Measurements from ENCODE around the gene SOX5. TPM values are rescaled to one million over a fixed set of nuclear protein-coding genes. Genes with fewer than 3 reads are reported as not detected.

The SOX5 gene
- total RNA-seq, 1 experiment from 2014 or later, result not detected

DNA sequence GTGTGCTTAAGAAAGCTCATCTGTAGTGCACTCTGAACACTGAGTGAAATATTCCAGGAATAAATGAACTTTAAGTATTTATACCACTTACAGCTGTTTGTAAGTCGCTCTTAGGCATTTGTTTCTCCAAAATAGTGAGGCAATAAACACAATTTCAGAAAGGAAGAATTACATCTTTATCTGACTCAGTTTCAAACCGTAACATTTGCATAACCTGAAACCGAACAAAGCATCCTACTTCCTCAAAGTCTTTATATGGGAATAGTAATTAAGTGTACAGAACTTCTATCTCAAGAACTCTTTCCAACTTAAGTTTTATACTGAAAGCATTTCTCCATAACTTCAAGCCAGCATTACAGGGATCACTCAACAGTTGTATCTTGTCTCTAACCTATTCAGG is 58.4 kb downstream of the SOX5 start:
- Mint-ChIP-seq H3K4me1 (ENCODE audit: low read depth, unreplicated experiment) (no peaks in the 10 kb centered on the region), H3K36me3 (ENCODE audit: insufficient read depth, unreplicated experiment) (no peaks in the 10 kb centered on the region), H3K27me3 (ENCODE audit: unreplicated experiment) (no peaks in the 10 kb centered on the region), H3K4me3 (ENCODE audit: low read depth, unreplicated experiment) (no peak overlapping the region), H3K27ac (ENCODE audit: unreplicated experiment) (no peak overlapping the region), H3K9me3 (ENCODE audit: low read depth, unreplicated experiment) (no peaks in the 10 kb centered on the region)
- TF ChIP-seq, protein P1, sequence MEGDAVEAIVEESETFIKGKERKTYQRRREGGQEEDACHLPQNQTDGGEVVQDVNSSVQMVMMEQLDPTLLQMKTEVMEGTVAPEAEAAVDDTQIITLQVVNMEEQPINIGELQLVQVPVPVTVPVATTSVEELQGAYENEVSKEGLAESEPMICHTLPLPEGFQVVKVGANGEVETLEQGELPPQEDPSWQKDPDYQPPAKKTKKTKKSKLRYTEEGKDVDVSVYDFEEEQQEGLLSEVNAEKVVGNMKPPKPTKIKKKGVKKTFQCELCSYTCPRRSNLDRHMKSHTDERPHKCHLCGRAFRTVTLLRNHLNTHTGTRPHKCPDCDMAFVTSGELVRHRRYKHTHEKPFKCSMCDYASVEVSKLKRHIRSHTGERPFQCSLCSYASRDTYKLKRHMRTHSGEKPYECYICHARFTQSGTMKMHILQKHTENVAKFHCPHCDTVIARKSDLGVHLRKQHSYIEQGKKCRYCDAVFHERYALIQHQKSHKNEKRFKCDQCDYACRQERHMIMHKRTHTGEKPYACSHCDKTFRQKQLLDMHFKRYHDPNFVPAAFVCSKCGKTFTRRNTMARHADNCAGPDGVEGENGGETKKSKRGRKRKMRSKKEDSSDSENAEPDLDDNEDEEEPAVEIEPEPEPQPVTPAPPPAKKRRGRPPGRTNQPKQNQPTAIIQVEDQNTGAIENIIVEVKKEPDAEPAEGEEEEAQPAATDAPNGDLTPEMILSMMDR (IDR thresholded peaks at IDR 0.05; ENCODE audit: unreplicated experiment), result no peak
- intact Hi-C loops (cut with micrococcal nuclease; ENCODE audit: unreplicated experiment), result no loop called here
- CTCF ChIA-PET, result interaction anchor here (0.5 kb wide), 1 partner anchor 631 kb away, joined by 3 read pairs; no protein-coding TSS in a partner anchor
- no TSS peak for BruUV-seq (replicated peaks)
- no peak for DNase-seq

DNA sequence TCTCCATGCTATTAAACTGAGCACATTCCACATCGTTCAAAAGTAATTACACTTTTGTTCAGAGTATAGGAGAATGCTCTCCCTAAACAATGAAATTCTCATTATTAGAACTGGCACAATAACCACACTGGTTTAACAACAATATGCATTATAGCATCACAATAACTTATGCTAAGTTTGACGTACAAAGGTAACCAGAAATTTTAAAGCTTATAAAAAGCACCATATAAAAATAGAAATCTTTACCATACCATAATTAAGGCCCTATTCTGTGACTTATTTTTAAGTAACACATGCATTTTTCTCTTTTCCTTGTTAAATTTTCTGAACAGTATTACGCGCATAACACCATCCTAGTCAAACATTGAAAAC is 60.4 kb downstream of the SOX5 start:
- Mint-ChIP-seq H3K4me3 (ENCODE audit: low read depth, unreplicated experiment) (no peak overlapping the region), H3K4me1 (ENCODE audit: low read depth, unreplicated experiment) (no peaks in the 10 kb centered on the region), H3K36me3 (ENCODE audit: insufficient read depth, unreplicated experiment) (no peaks in the 10 kb centered on the region), H3K27me3 (ENCODE audit: unreplicated experiment) (no peaks in the 10 kb centered on the region), H3K27ac (ENCODE audit: unreplicated experiment) (no peak overlapping the region), H3K9me3 (ENCODE audit: low read depth, unreplicated experiment) (no peaks in the 10 kb centered on the region)
- BruUV-seq (replicated peaks), result no TSS peak
- TF ChIP-seq, protein P1 (IDR thresholded peaks at IDR 0.05; ENCODE audit: unreplicated experiment), result no peak
- CTCF ChIA-PET, result no interaction called here
- intact Hi-C loops (cut with micrococcal nuclease; ENCODE audit: unreplicated experiment), result no loop called here
- no peak for DNase-seq

DNA sequence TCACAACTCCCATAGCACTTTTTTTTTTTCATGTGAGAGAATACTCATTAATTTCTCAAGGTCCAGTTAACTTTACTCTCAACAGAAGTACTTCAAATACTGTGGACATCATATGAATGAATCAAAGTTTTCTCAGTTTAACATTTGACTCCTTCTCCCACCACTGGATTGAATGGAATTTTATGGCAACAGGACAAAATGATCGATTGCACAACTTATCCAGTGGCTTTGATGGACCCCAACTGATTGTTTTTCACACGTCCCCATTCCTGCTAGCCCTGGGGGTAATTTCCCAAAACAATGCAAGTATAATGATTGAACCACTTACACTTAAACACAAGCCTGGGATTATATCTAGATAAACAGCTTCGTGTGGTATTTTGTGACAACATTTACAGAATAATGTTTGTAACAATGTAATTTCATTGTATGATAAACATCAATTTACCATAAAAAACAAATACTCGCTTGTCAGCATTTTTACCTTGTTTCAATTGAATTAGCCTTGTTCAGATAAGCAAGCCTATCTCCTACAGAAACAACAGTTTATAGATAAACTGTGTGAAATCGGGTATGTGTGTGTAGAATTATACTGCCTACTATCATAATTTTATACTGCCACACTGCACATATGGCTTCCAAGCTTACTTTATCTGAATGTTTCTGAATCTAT is 60.9 kb downstream of the SOX5 start:
- no peak for DNase-seq
- no peaks in the 10 kb centered on the region for H3K27me3 Mint-ChIP-seq (ENCODE audit: unreplicated experiment)
- no TSS peak for BruUV-seq (replicated peaks)
- intact Hi-C loops (cut with micrococcal nuclease; ENCODE audit: unreplicated experiment), result no loop called here
- H3K4me1 Mint-ChIP-seq (ENCODE audit: low read depth, unreplicated experiment), result no peaks in the 10 kb centered on the region
- H3K36me3 Mint-ChIP-seq (ENCODE audit: insufficient read depth, unreplicated experiment), result no peaks in the 10 kb centered on the region
- CTCF ChIA-PET, result no interaction called here
- no peak overlapping the region for H3K4me3 Mint-ChIP-seq (ENCODE audit: low read depth, unreplicated experiment)
- TF ChIP-seq, protein P1 (IDR thresholded peaks at IDR 0.05; ENCODE audit: unreplicated experiment), result no peak
- H3K27ac Mint-ChIP-seq (ENCODE audit: unreplicated experiment), result no peak overlapping the region
- no peaks in the 10 kb centered on the region for H3K9me3 Mint-ChIP-seq (ENCODE audit: low read depth, unreplicated experiment)

- Mint-ChIP-seq H3K36me3 (ENCODE audit: insufficient read depth, unreplicated experiment) (no peaks in the 10 kb centered on the region), H3K9me3 (ENCODE audit: low read depth, unreplicated experiment) (no peaks in the 10 kb centered on the region), H3K4me1 (ENCODE audit: low read depth, unreplicated experiment) (no peaks in the 10 kb centered on the region), H3K27ac (ENCODE audit: unreplicated experiment) (no peak overlapping the region), H3K27me3 (ENCODE audit: unreplicated experiment) (no peaks in the 10 kb centered on the region), H3K4me3 (ENCODE audit: low read depth, unreplicated experiment) (no peak overlapping the region)
- intact Hi-C loops (cut with micrococcal nuclease; ENCODE audit: unreplicated experiment), result no loop called here
- no peak for DNase-seq
- CTCF ChIA-PET, result no interaction called here
- no TSS peak for BruUV-seq (replicated peaks)
- TF ChIP-seq, protein P1 (IDR thresholded peaks at IDR 0.05; ENCODE audit: unreplicated experiment), result no peak
Observed at GRCh38 chr12:23887055-23887835, 62.2 kb downstream of the SOX5 start.
